Left lung (tissue), 10 donors: ENCODE results near the gene NEGR1. TPM values are rescaled to one million over a fixed set of nuclear protein-coding genes. Genes with fewer than 3 reads are reported as not detected.
"Not testable (repeated sequence)": the region's sequence is repeated elsewhere in the genome, so short reads cannot be mapped to it uniquely, and the experiment has no call there.

Source experiments
- ATAC-seq: fragments of 200-7000 bp; cut with Tn5 transposase; one replicate; pipeline ENCODE4 v1.9.1; 2020; ENCODE audit warnings: moderate library complexity
- DNase-seq, 4 donors: peaks; one replicate each; pipeline ENCODE4 v3.0.0-alpha.2; 2013 to 2020
- H3K27ac ChIP-seq, 2 donors: fragments of 200-600 bp; sonication (generic) in 1 of 2; one replicate each; pipeline versions ENCODE4 v1.5.0 to v1.8.0; 2020 to 2021
- H3K27me3 ChIP-seq, 2 donors: fragments of 200-600 bp; sonication (generic) in 1 of 2; one replicate each; pipeline versions ENCODE4 v1.5.0 to v1.8.0; 2020 to 2021
- H3K36me3 ChIP-seq, 2 donors: fragments of 200-600 bp; sonication (generic) in 1 of 2; one replicate each; pipeline versions ENCODE4 v1.5.0 to v1.8.0; 2020 to 2021
- H3K4me1 ChIP-seq, 2 donors: fragments of 200-600 bp; one replicate each; pipeline ENCODE4 v1.8.0; 2021
- H3K4me3 ChIP-seq, 2 donors: fragments of 200-600 bp; sonication (generic) in 1 of 2; one replicate each; pipeline versions ENCODE4 v1.5.0 to v1.8.0; 2020 to 2021; ENCODE audit warnings: mild to moderate bottlenecking in 1 of 2
- H3K9me3 ChIP-seq, 2 donors: fragments of 200-600 bp; sonication (generic) in 1 of 2; one replicate each; pipeline versions ENCODE4 v1.5.0 to v1.8.0; 2020 to 2021
- intact Hi-C, 2 donors: fragments of 100-400 bp; cut with DNase I; formaldehyde crosslinking; loops; one replicate each; pipeline versions ENCODE4 v1.11.2 to v1.14.2; 2022
- polyA plus RNA-seq, 6 donors: library from polyadenylated mRNA; unstranded; fragments of 120-200 nt; gene quantifications; one replicate each; pipeline ENCODE4 v1.2.1, GENCODE V29; 2013; ENCODE audit not compliant: insufficient read length in 6 of 6
- total RNA-seq, 2 donors: library from RNA; stranded (reverse); fragmentation: NEBNext Ultra II Directional; extraction: Animal tissue kit (Norgen Biotek cat#: 25700); gene quantifications; one replicate each; pipeline ENCODE4 v1.2.1, GENCODE V29; 2021
- TF ChIP-seq, protein P1 (sequence below), 2 donors: fragments of 200-600 bp; sonication (generic) in 1 of 2; IDR thresholded peaks; one replicate each; pipeline versions ENCODE4 v1.5.0 to v1.8.0; 2021; ENCODE audit warnings: antibody characterized with exemption in 2 of 2
- donor health status: DM: no; HTN: yes; CAD: no.
- donor health status: DM: no; HTN: no; CAD: no.

Gene NEGR1
- total and polyA plus RNA-seq, 8 donors: 2.4 to 5.7 (median 3.5) TPM

DNA sequence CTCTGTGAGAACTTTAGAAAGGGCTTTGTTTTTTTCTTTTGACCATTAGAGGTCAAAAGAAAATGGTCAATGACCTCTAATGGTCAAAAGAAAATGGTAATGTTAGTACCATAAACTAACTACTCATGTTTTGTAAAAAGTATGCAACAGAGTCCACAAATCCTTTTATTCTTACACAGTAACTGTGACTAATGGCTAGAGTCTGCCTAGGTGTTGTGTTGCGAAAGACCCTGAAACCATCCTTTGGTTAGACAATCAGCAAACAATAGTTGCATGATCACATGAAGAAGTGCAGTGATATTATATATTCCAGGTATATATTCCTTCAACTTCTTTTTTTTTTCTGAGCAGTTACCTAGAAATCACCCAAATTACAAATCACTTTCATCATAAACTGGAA is 40.9 kb downstream of the NEGR1 start:
- Histone ChIP-seq H3K4me1 (no peaks in the 10 kb centered on the region), H3K27me3 (no peaks in the 10 kb centered on the region), H3K4me3 (no peak overlapping the region), H3K9me3 (no peaks in the 10 kb centered on the region), H3K27ac (no peak overlapping the region), H3K36me3 (no peaks in the 10 kb centered on the region)
- no peak for ATAC-seq
- intact Hi-C loops: no loop called here
- TF ChIP-seq, protein P1, sequence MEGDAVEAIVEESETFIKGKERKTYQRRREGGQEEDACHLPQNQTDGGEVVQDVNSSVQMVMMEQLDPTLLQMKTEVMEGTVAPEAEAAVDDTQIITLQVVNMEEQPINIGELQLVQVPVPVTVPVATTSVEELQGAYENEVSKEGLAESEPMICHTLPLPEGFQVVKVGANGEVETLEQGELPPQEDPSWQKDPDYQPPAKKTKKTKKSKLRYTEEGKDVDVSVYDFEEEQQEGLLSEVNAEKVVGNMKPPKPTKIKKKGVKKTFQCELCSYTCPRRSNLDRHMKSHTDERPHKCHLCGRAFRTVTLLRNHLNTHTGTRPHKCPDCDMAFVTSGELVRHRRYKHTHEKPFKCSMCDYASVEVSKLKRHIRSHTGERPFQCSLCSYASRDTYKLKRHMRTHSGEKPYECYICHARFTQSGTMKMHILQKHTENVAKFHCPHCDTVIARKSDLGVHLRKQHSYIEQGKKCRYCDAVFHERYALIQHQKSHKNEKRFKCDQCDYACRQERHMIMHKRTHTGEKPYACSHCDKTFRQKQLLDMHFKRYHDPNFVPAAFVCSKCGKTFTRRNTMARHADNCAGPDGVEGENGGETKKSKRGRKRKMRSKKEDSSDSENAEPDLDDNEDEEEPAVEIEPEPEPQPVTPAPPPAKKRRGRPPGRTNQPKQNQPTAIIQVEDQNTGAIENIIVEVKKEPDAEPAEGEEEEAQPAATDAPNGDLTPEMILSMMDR (IDR thresholded peaks at IDR 0.05): no peak
- no peak for DNase-seq

DNA sequence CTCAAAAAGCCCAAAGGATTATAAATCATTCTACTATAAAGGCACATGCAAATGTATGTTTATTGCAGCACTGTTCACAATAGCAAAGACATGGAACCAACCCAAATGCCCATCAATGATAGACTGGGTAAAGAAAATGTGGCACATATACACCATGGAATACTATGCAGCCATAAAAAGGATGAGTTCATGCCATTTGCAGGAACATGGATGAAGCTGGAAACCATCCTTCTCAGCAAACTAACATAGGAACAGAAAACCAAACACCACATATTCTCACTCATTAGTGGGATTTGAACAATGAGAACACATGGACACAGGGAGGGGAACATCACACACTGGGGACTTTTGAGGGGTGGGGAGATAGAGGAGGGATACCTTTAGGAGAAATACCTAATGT is 46.4 kb downstream of the NEGR1 start:
- H3K27me3 ChIP-seq, H3K4me3 ChIP-seq, ATAC-seq, H3K9me3 ChIP-seq, intact Hi-C loops, H3K4me1 ChIP-seq, H3K27ac ChIP-seq, H3K36me3 ChIP-seq, DNase-seq: not testable (repeated sequence)

DNA sequence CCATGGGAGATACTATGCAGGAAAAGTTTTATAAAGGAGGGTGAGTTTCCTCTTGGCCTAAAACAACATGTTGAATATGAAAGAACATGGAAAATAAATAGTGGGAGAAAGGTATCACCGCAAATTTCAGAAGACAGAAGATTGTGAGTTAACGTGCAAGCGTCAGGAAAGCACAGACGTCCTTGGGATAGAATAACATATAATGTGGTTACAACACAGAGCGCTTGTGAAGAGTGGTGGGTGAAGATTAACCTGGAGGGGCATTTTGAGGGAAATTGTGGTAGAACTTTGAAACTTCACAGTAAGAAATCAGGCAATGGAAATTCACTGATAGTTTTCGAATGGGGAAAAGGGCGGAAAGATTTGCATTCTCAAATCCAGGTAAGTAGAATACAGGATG is 47.3 kb downstream of the NEGR1 start:
- TF ChIP-seq, protein P1 (IDR thresholded peaks at IDR 0.05): no peak
- H3K4me1 ChIP-seq: no peaks in the 10 kb centered on the region
- intact Hi-C loops: no loop called here

DNA sequence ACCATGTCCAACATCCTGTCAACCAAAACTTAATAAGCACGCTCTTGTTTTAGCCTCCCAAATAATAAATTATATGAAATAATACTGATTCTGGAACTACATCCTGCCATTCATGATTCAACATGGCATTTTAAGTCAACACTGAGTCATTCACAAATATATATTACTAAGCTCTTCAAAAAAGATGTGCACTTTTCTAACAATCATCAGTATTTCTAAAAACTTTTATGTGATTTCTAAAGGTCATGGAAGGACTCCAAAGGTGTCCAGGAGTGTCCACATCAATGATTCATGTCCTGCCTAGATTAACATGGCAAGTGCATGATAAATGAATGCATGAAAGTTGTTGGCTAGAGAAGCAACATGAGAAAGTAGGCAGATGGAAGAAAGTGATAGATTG is 51.6 kb downstream of the NEGR1 start:
- H3K27me3 ChIP-seq: no peaks in the 10 kb centered on the region
- H3K4me3 ChIP-seq: no peak overlapping the region
- no peaks in the 10 kb centered on the region for H3K36me3 ChIP-seq
- intact Hi-C loops: no loop called here
- H3K4me1 ChIP-seq: no peaks in the 10 kb centered on the region
- no peak overlapping the region for H3K27ac ChIP-seq
- no peak for ATAC-seq
- peaks cover 0 to 7% of the 10 kb centered on the region in 2 donors for H3K9me3 ChIP-seq
- TF ChIP-seq, protein P1 (IDR thresholded peaks at IDR 0.05): no peak
- no peak for DNase-seq

More for the DNA sequence above, 47.3 kb downstream of the NEGR1 start:
- ATAC-seq: no peak
- H3K4me3 ChIP-seq: no peak overlapping the region
- H3K36me3 ChIP-seq: no peaks in the 10 kb centered on the region
- H3K27me3 ChIP-seq: no peaks in the 10 kb centered on the region
- no peak for DNase-seq
- H3K9me3 ChIP-seq: peaks cover 0 to 7% of the 10 kb centered on the region in 2 donors
- H3K27ac ChIP-seq: no peak overlapping the region

DNA sequence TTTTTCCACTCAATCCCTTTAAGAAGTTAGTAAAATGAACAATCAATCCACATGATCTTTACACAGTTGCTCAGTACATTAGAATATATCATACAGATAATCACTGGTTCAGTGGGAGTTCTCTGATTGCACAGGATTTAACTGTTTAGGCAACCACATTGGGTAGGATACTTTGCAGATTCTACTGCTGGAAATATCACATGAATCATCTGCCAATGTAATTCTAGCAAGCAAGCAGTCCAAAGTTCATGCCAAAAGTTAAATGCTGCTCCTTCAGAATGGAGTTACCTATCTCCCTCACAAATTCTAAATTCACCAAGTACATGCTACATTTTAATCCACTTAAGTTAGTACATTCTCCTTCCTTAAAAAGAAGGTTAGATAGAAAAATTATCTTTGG is 52.4 kb downstream of the NEGR1 start:
- TF ChIP-seq, protein P1 (IDR thresholded peaks at IDR 0.05): no peak
- ATAC-seq (no peak), DNase-seq (no peak)
- Histone ChIP-seq H3K4me1 (no peaks in the 10 kb centered on the region), H3K27me3 (no peaks in the 10 kb centered on the region), H3K27ac (no peak overlapping the region), H3K36me3 (no peaks in the 10 kb centered on the region), H3K4me3 (no peak overlapping the region), H3K9me3 (peaks cover 0 to 7% of the 10 kb centered on the region in 2 donors)
- intact Hi-C loops: no loop called here

DNA sequence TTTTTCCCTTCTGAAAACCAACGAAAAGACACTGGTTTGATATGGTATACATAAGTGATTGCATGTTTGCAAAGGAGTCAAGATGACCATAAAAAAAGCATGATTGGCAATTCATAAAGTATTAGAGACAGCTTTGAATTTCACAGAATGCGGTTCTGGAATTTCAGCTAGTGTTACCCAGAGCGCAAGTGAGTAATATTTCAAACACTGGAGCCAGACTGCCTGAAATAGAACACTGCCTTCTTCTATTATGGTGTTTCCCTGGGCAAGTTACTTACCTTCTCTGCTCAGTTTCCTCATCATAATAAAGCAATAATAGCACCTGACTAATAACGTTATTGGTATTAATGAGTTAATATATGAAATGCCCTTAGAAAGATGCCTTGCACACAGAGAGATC is 54.7 kb downstream of the NEGR1 start:
- ATAC-seq: no peak
- no peak overlapping the region for H3K27ac ChIP-seq
- H3K9me3 ChIP-seq: no peaks in the 10 kb centered on the region

More for the DNA sequence above, 54.7 kb downstream of the NEGR1 start:
- DNase-seq: no peak
- H3K36me3 ChIP-seq: no peaks in the 10 kb centered on the region
- intact Hi-C loops: no loop called here
- no peaks in the 10 kb centered on the region for H3K4me1 ChIP-seq
- H3K27me3 ChIP-seq: no peaks in the 10 kb centered on the region
- TF ChIP-seq, protein P1 (IDR thresholded peaks at IDR 0.05): no peak
- H3K4me3 ChIP-seq: no peak overlapping the region
